ENCODE data around the gene CDK6.

Gene CDK6

GRCh38 chr7:92794831-92795230, 41.5 kb downstream of the CDK6 start:
- DNase-seq (ENCODE audit: low read depth, low spot score): no peak

GRCh38 chr7:92794391-92794790, 42.0 kb downstream of the CDK6 start:
- DNase-seq (ENCODE audit: low read depth, low spot score): no peak

- DNase-seq (ENCODE audit: low read depth, low spot score): no peak
These were observed 42.6 kb downstream of the CDK6 start for GRCh38 chr7:92793656-92794205.

GRCh38 chr7:92790992-92791391, 45.4 kb downstream of the CDK6 start:
- peak; percentile 78 for DNase-seq (ENCODE audit: low read depth, low spot score)

- DNase-seq (ENCODE audit: low read depth, low spot score): no peak
These were observed 47.7 kb downstream of the CDK6 start for GRCh38 chr7:92788559-92789183.

GRCh38 chr7:92785923-92786322, 50.5 kb downstream of the CDK6 start:
- DNase-seq (ENCODE audit: low read depth, low spot score): peak; percentile 62

- DNase-seq (ENCODE audit: low read depth, low spot score): no peak
These were observed 51.4 kb downstream of the CDK6 start for GRCh38 chr7:92784935-92785334.

GRCh38 chr7:92783260-92784201, 52.8 kb downstream of the CDK6 start:
- no peak for DNase-seq (ENCODE audit: low read depth, low spot score)

GRCh38 chr7:92782855-92783254, 53.5 kb downstream of the CDK6 start:
- no peak for DNase-seq (ENCODE audit: low read depth, low spot score)

GRCh38 chr7:92782236-92782635, 54.1 kb downstream of the CDK6 start:
- no peak for DNase-seq (ENCODE audit: low read depth, low spot score)

- no peak for DNase-seq (ENCODE audit: low read depth, low spot score)
These were observed 55.2 kb downstream of the CDK6 start for GRCh38 chr7:92781117-92781720.

GRCh38 chr7:92778972-92779371, 57.4 kb downstream of the CDK6 start:
- peak; percentile 53 for DNase-seq (ENCODE audit: low read depth, low spot score)

- no peak for DNase-seq (ENCODE audit: low read depth, low spot score)
These were observed 58.4 kb downstream of the CDK6 start for GRCh38 chr7:92777993-92778392.

- no peak for DNase-seq (ENCODE audit: low read depth, low spot score)
These were observed 62.6 kb downstream of the CDK6 start for GRCh38 chr7:92773808-92774207.

GRCh38 chr7:92769844-92770243, 66.5 kb downstream of the CDK6 start:
- DNase-seq (ENCODE audit: low read depth, low spot score): no peak

- no peak for DNase-seq (ENCODE audit: low read depth, low spot score)
These were observed 67.0 kb downstream of the CDK6 start for GRCh38 chr7:92769394-92769699.

GRCh38 chr7:92768501-92769393, 67.6 kb downstream of the CDK6 start:
- DNase-seq (ENCODE audit: low read depth, low spot score): no peak

GRCh38 chr7:92767437-92767836, 68.9 kb downstream of the CDK6 start:
- DNase-seq (ENCODE audit: low read depth, low spot score): peak; percentile 44

GRCh38 chr7:92766461-92767003, 69.8 kb downstream of the CDK6 start:
- DNase-seq (ENCODE audit: low read depth, low spot score): no peak

- DNase-seq (ENCODE audit: low read depth, low spot score): peak; percentile 71
These were observed 70.6 kb downstream of the CDK6 start for GRCh38 chr7:92765725-92766124.

Measured in astrocyte of the hippocampus (primary cell).